Mesendoderm (in vitro differentiated cells): ENCODE measurements around the gene RSPO3.
A peak's percentile ranks its signal among the peaks of the same experiment; 100 is the strongest.

Source experiments
- DNase-seq: peaks from one replicate; pipeline ENCODE4 v3.0.0; 2013
- H2AK5ac ChIP-seq: 2 replicates; pipeline ENCODE4 v1.6.1; 2013; ENCODE audit warnings: low read length, inconsistent platforms
- H2BK120ac ChIP-seq: 2 replicates; pipeline ENCODE4 v1.6.1; 2013; ENCODE audit warnings: low read depth, mild to moderate bottlenecking, low read length, moderate library complexity, mixed read lengths
- H2BK15ac ChIP-seq: replicated peaks from 2 replicates; pipeline ENCODE4 v1.6.1; 2013; ENCODE audit warnings: low read depth, mild to moderate bottlenecking, moderate library complexity
- H2BK5ac ChIP-seq: 2 replicates; pipeline ENCODE4 v1.6.1; 2013; ENCODE audit warnings: low read length, inconsistent platforms
- H3K18ac ChIP-seq: 2 replicates; pipeline ENCODE4 v1.6.1; 2013; ENCODE audit warnings: mild to moderate bottlenecking, low read length, mixed read lengths
- H3K23ac ChIP-seq: one replicate; pipeline ENCODE4 v1.6.1; 2013; ENCODE audit warnings: low read length
- H3K27ac ChIP-seq: 2 replicates; pipeline ENCODE4 v1.5.1; 2013; ENCODE audit warnings: low read depth, mild to moderate bottlenecking, inconsistent platforms, low read length, moderate library complexity
- H3K27me3 ChIP-seq: 2 replicates; pipeline ENCODE4 v1.6.1; 2013; ENCODE audit warnings: low read length, control low read depth, mild to moderate bottlenecking, inconsistent platforms; ENCODE audit not compliant: insufficient read depth, poor library complexity
- H3K36me3 ChIP-seq: 2 replicates; pipeline ENCODE4 v1.6.1; 2013; ENCODE audit warnings: low read length, inconsistent platforms; ENCODE audit not compliant: control insufficient read depth, insufficient read depth
- H3K4ac ChIP-seq: one replicate; pipeline ENCODE4 v1.6.1; 2013; ENCODE audit warnings: low read depth, mild to moderate bottlenecking, low read length, moderate library complexity
- H3K4me1 ChIP-seq: 2 replicates; pipeline ENCODE4 v1.6.1; 2013; ENCODE audit warnings: low read depth, low read length, inconsistent platforms; ENCODE audit not compliant: control insufficient read depth
- H3K4me2 ChIP-seq: 2 replicates; pipeline ENCODE4 v1.6.1; 2013; ENCODE audit warnings: low read length
- H3K4me3 ChIP-seq: 2 replicates; pipeline ENCODE4 v1.5.1; 2013; ENCODE audit warnings: mild to moderate bottlenecking, low read length
- H3K56ac ChIP-seq: one replicate; pipeline ENCODE4 v1.6.1; 2013; ENCODE audit warnings: low read length
- H3K79me1 ChIP-seq: 2 replicates; pipeline ENCODE4 v1.6.1; 2013; ENCODE audit warnings: low read length, inconsistent platforms
- H3K79me2 ChIP-seq: 2 replicates; pipeline ENCODE4 v1.6.1; 2013; ENCODE audit warnings: mild to moderate bottlenecking, low read length; ENCODE audit not compliant: control insufficient read depth, insufficient read depth
- H3K9ac ChIP-seq: 2 replicates; pipeline ENCODE4 v1.6.1; 2013; ENCODE audit warnings: low read length, inconsistent platforms
- H4K5ac ChIP-seq: one replicate; pipeline ENCODE4 v1.6.1; 2013; ENCODE audit warnings: low read length
- H4K8ac ChIP-seq: one replicate; pipeline ENCODE4 v1.6.1; 2013; ENCODE audit warnings: low read depth, mild to moderate bottlenecking, control low read depth, low read length, moderate library complexity
- WGBS: extraction: QIAGEN DNeasy Blood & Tissue Kit; methylation state at CpG from one replicate; pipeline ENCODE4 v1.1.7; 2013; ENCODE audit warnings: low lambda C conversion rate, missing lambda C conversion rate; ENCODE audit not compliant: insufficient coverage; ENCODE audit errors: extremely low coverage; 5-methylcytosine and 5-hydroxymethylcytosine counted together

Gene RSPO3

GRCh38 chr6:127102299-127102698 lies 16.2 kb upstream of the RSPO3 start:
- H3K4me3 ChIP-seq: no peak overlapping the region
- H3K23ac ChIP-seq: no peak overlapping the region
- no peak overlapping the region for H3K18ac ChIP-seq
- no peaks in the 10 kb centered on the region for H3K27me3 ChIP-seq
- no peaks in the 10 kb centered on the region for H3K79me2 ChIP-seq
- H4K5ac ChIP-seq: no peak overlapping the region
- H3K79me1 ChIP-seq: no peaks in the 10 kb centered on the region
- no peak overlapping the region for H2BK5ac ChIP-seq
- H3K27ac ChIP-seq: no peak overlapping the region
- no peak overlapping the region for H3K4ac ChIP-seq
- WGBS: no CpG with 5 or more reads among the region's 2 CpGs
- no peak overlapping the region for H3K4me2 ChIP-seq
- no peak overlapping the region for H2BK120ac ChIP-seq
- no peak overlapping the region for H3K9ac ChIP-seq
- peak; percentile 75 for DNase-seq
- H3K36me3 ChIP-seq: no peaks in the 10 kb centered on the region
- H4K8ac ChIP-seq: no peak overlapping the region
- no peak overlapping the region for H2AK5ac ChIP-seq
- peaks cover 4% of the 10 kb centered on the region for H3K4me1 ChIP-seq
- no peak overlapping the region for H3K56ac ChIP-seq
- no peak overlapping the region for H2BK15ac ChIP-seq

GRCh38 chr6:127102859-127103258 lies 15.6 kb upstream of the RSPO3 start:
- no peaks in the 10 kb centered on the region for H3K79me2 ChIP-seq
- H2AK5ac ChIP-seq: no peak overlapping the region
- H3K27me3 ChIP-seq: no peaks in the 10 kb centered on the region
- H3K4me3 ChIP-seq: no peak overlapping the region
- no peak overlapping the region for H2BK15ac ChIP-seq
- no peak overlapping the region for H3K9ac ChIP-seq
- H3K36me3 ChIP-seq: no peaks in the 10 kb centered on the region
- peaks cover 4% of the 10 kb centered on the region for H3K4me1 ChIP-seq
- H2BK120ac ChIP-seq: no peak overlapping the region
- H3K4ac ChIP-seq: no peak overlapping the region
- H4K8ac ChIP-seq: no peak overlapping the region
- no peak overlapping the region for H3K56ac ChIP-seq
- H4K5ac ChIP-seq: no peak overlapping the region
- H3K18ac ChIP-seq: no peak overlapping the region
- no peak overlapping the region for H2BK5ac ChIP-seq
- no peak for DNase-seq
- no peak overlapping the region for H3K4me2 ChIP-seq
- no peaks in the 10 kb centered on the region for H3K79me1 ChIP-seq
- no peak overlapping the region for H3K27ac ChIP-seq
- 100% methylated on average over 2 of the region's 3 CpGs for WGBS
- no peak overlapping the region for H3K23ac ChIP-seq

GRCh38 chr6:127103482-127103881 lies 15.0 kb upstream of the RSPO3 start:
- Histone ChIP-seq H3K79me1 (no peaks in the 10 kb centered on the region), H3K56ac (peak overlapping the region; percentile 38), H2BK120ac (no peak overlapping the region), H2BK15ac (no peak overlapping the region), H3K4me2 (no peak overlapping the region), H3K27me3 (no peaks in the 10 kb centered on the region), H4K5ac (no peak overlapping the region), H3K27ac (no peak overlapping the region), H2BK5ac (no peak overlapping the region), H3K4ac (no peak overlapping the region), H3K4me1 (peaks cover 4% of the 10 kb centered on the region), H3K79me2 (no peaks in the 10 kb centered on the region), H3K9ac (no peak overlapping the region), H3K18ac (no peak overlapping the region), H3K36me3 (no peaks in the 10 kb centered on the region), H4K8ac (no peak overlapping the region), H2AK5ac (no peak overlapping the region), H3K23ac (no peak overlapping the region), H3K4me3 (no peak overlapping the region)
- DNase-seq: no peak
- WGBS: no CpG with 5 or more reads among the region's 2 CpGs

- no peak overlapping the region for H3K18ac ChIP-seq
- H3K56ac ChIP-seq: no peak overlapping the region
- no peak overlapping the region for H3K23ac ChIP-seq
- H3K4me2 ChIP-seq: no peak overlapping the region
- no peak for DNase-seq
- peaks cover 2% of the 10 kb centered on the region for H3K4me1 ChIP-seq
- H3K79me2 ChIP-seq: no peaks in the 10 kb centered on the region
- no peak overlapping the region for H4K5ac ChIP-seq
- H4K8ac ChIP-seq: no peak overlapping the region
- H3K27me3 ChIP-seq: no peaks in the 10 kb centered on the region
- H3K79me1 ChIP-seq: no peaks in the 10 kb centered on the region
- no peak overlapping the region for H3K9ac ChIP-seq
- H3K36me3 ChIP-seq: no peaks in the 10 kb centered on the region
- H2BK120ac ChIP-seq: no peak overlapping the region
- H2AK5ac ChIP-seq: no peak overlapping the region
- H3K4me3 ChIP-seq: no peak overlapping the region
- H2BK5ac ChIP-seq: no peak overlapping the region
- no peak overlapping the region for H3K4ac ChIP-seq
- no peak overlapping the region for H2BK15ac ChIP-seq
- no peak overlapping the region for H3K27ac ChIP-seq
Measured at GRCh38 chr6:127107916-127108315, 10.6 kb upstream of the RSPO3 start.

GRCh38 chr6:127110712-127111111 lies 7.8 kb upstream of the RSPO3 start:
- no CpG with 5 or more reads among the region's 3 CpGs for WGBS
- H3K4me3 ChIP-seq: no peak overlapping the region

GRCh38 chr6:127111526-127111925 lies 6.9 kb upstream of the RSPO3 start:
- Histone ChIP-seq H3K27ac (no peak overlapping the region), H3K79me2 (no peaks in the 10 kb centered on the region), H4K8ac (no peak overlapping the region), H2BK15ac (no peak overlapping the region), H4K5ac (no peak overlapping the region), H3K4ac (no peak overlapping the region), H3K36me3 (no peaks in the 10 kb centered on the region), H3K27me3 (no peaks in the 10 kb centered on the region), H3K79me1 (no peaks in the 10 kb centered on the region), H3K56ac (no peak overlapping the region), H2AK5ac (no peak overlapping the region), H3K4me1 (no peaks in the 10 kb centered on the region), H3K18ac (no peak overlapping the region), H3K4me3 (no peak overlapping the region), H2BK5ac (no peak overlapping the region), H3K4me2 (no peak overlapping the region), H3K23ac (no peak overlapping the region), H3K9ac (no peak overlapping the region), H2BK120ac (no peak overlapping the region)
- DNase-seq: no peak
- no CpG with 5 or more reads among the region's 4 CpGs for WGBS

More at GRCh38 chr6:127110712-127111111, 7.8 kb upstream of the RSPO3 start:
- H3K79me2 ChIP-seq: no peaks in the 10 kb centered on the region
- H3K79me1 ChIP-seq: no peaks in the 10 kb centered on the region
- H3K18ac ChIP-seq: no peak overlapping the region
- no peak overlapping the region for H3K23ac ChIP-seq
- H4K8ac ChIP-seq: no peak overlapping the region
- H2BK15ac ChIP-seq: no peak overlapping the region
- no peak overlapping the region for H2AK5ac ChIP-seq
- H3K27ac ChIP-seq: no peak overlapping the region
- H3K4ac ChIP-seq: no peak overlapping the region
- no peaks in the 10 kb centered on the region for H3K36me3 ChIP-seq
- H3K4me1 ChIP-seq: no peaks in the 10 kb centered on the region
- no peak overlapping the region for H3K4me2 ChIP-seq
- no peaks in the 10 kb centered on the region for H3K27me3 ChIP-seq
- peak; percentile 36 for DNase-seq
- H4K5ac ChIP-seq: no peak overlapping the region
- H3K56ac ChIP-seq: no peak overlapping the region
- H2BK120ac ChIP-seq: no peak overlapping the region
- no peak overlapping the region for H3K9ac ChIP-seq
- H2BK5ac ChIP-seq: no peak overlapping the region
